Aorta (tissue), 5 donors: Measurements from ENCODE around the gene RDH13. TPM values are rescaled to one million over a fixed set of nuclear protein-coding genes. Genes with fewer than 3 reads are reported as not detected.

ENCODE experiments used
- ATAC-seq: fragments of 200-7000 bp; cut with Tn5 transposase; one replicate; pipeline ENCODE4 v1.9.1; 2022; ENCODE audit warnings: moderate library complexity; ENCODE audit not compliant: low FRiP score
- DNase-seq, 2 donors: peaks; one replicate each; pipeline ENCODE4 v3.0.0-alpha.2; 2020
- H3K27ac ChIP-seq, 2 donors: one replicate each; pipeline ENCODE4 v1.5.1; 2013; ENCODE audit warnings: low read length in 2 of 2, mild to moderate bottlenecking in 2 of 2, moderate library complexity in 2 of 2, control low read depth in 1 of 2, inconsistent platforms in 1 of 2, low read depth in 1 of 2
- H3K27me3 ChIP-seq, 2 donors: one replicate each; pipeline ENCODE4 v1.6.1; 2013; ENCODE audit warnings: control low read depth in 1 of 2, low read length in 1 of 2, mild to moderate bottlenecking in 1 of 2, moderate library complexity in 1 of 2; ENCODE audit not compliant: insufficient read depth in 2 of 2, control insufficient read depth in 1 of 2
- H3K36me3 ChIP-seq, 2 donors: one replicate each; pipeline ENCODE4 v1.6.1; 2013; ENCODE audit warnings: control low read depth in 1 of 2, low read length in 1 of 2, mild to moderate bottlenecking in 1 of 2; ENCODE audit not compliant: insufficient read depth in 2 of 2, control insufficient read depth in 1 of 2
- H3K4me1 ChIP-seq, 2 donors: one replicate each; pipeline ENCODE4 v1.6.1; 2013; ENCODE audit warnings: low read length in 2 of 2, control low read depth in 1 of 2, mild to moderate bottlenecking in 1 of 2, moderate library complexity in 1 of 2; ENCODE audit not compliant: insufficient read depth in 2 of 2, control insufficient read depth in 1 of 2
- H3K4me3 ChIP-seq, 2 donors: one replicate each; pipeline ENCODE4 v1.5.1; 2013; ENCODE audit warnings: low read length in 2 of 2, control low read depth in 1 of 2, mild to moderate bottlenecking in 1 of 2
- H3K9me3 ChIP-seq: one replicate; pipeline ENCODE4 v1.6.1; 2013; ENCODE audit warnings: mild to moderate bottlenecking, low read length; ENCODE audit not compliant: control insufficient read depth
- WGBS, 2 donors: extraction: QIAGEN DNeasy Blood & Tissue Kit; methylation state at CpG; one replicate each; pipeline ENCODE4 v1.1.7; 2013; 5-methylcytosine and 5-hydroxymethylcytosine counted together
- intact Hi-C, 2 donors: fragments of 100-400 bp; cut with DNase I; formaldehyde crosslinking; loops; one replicate each; pipeline versions ENCODE4 v1.14.2 to v1.15.0; 2022
- polyA plus RNA-seq, 2 donors: library from polyadenylated mRNA; stranded (reverse); fragments of 200-250 nt; gene quantifications; one replicate each; pipeline ENCODE4 v1.2.3, GENCODE V29; 2013
- total RNA-seq, 2 donors: library from RNA; stranded (reverse); fragmentation: NEBNext Ultra II Directional; extraction: Animal tissue kit (Norgen Biotek cat#: 25700); gene quantifications; one replicate each; pipeline ENCODE4 v1.2.1, GENCODE V29; 2021
- donor health status: healthy with polysubstance abuse.
- donor health status: Bipolar disorder and iron deficiency.
- donor health status: DM: no; HTN: no; CAD: no.
- donor health status: DM: no; HTN: no; CAD: no.
- donor health status: DM: yes; HTN: yes; CAD: no.

RDH13 gene
- total and polyA plus RNA-seq, 4 donors, result 3.4 to 14.4 (median 10.7) TPM

- intact Hi-C loops, result no loop called here
- no peaks in the 10 kb centered on the region for H3K9me3 ChIP-seq
- DNase-seq (no peak), ATAC-seq (no peak)
- peaks cover 0 to 3% of the 10 kb centered on the region in 2 donors for H3K36me3 ChIP-seq
- WGBS, 2 donors, result 69 to 80% methylated on average over 12 of the region's 12 CpGs
- H3K27ac ChIP-seq, result no peak overlapping the region
- H3K27me3 ChIP-seq, result no peaks in the 10 kb centered on the region
- H3K4me3 ChIP-seq, result no peak overlapping the region
- H3K4me1 ChIP-seq, result no peaks in the 10 kb centered on the region
These were observed 25.1 kb upstream of the RDH13 start for GRCh38 chr19:55088021-55088451.

DNA sequence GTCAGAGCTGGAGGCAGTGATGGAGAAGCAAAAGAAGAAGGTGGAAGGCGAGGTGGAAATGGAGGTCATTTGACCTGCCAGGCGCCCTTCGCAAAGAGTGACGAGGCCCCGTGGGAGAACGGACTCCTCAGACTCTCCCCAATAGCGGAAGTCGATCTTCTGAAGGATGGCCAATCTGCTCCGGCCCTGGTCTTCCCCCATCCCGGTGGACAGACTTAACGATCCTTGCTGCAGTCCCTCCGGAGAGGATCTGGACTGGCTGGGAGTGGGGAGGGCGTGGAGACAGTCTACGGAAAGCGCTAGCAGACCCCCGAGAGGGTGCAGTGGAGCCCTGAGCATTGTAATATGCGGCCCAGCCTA, 24.6 kb upstream of the RDH13 start:
- Histone ChIP-seq H3K36me3 (peaks cover 0 to 3% of the 10 kb centered on the region in 2 donors), H3K4me1 (no peaks in the 10 kb centered on the region), H3K9me3 (no peaks in the 10 kb centered on the region), H3K27ac (no peak overlapping the region), H3K4me3 (no peak overlapping the region), H3K27me3 (no peaks in the 10 kb centered on the region)
- intact Hi-C loops, result loop anchor here in 1 of 2 donors (2.0 kb wide), 1 partner anchor 29 kb away; the partner anchor contains the start of gene PPP1R12C
- ATAC-seq, result peak; percentile 40
- WGBS, 2 donors, result 17 to 53% methylated on average over 17 of the region's 17 CpGs
- no peak for DNase-seq

DNA sequence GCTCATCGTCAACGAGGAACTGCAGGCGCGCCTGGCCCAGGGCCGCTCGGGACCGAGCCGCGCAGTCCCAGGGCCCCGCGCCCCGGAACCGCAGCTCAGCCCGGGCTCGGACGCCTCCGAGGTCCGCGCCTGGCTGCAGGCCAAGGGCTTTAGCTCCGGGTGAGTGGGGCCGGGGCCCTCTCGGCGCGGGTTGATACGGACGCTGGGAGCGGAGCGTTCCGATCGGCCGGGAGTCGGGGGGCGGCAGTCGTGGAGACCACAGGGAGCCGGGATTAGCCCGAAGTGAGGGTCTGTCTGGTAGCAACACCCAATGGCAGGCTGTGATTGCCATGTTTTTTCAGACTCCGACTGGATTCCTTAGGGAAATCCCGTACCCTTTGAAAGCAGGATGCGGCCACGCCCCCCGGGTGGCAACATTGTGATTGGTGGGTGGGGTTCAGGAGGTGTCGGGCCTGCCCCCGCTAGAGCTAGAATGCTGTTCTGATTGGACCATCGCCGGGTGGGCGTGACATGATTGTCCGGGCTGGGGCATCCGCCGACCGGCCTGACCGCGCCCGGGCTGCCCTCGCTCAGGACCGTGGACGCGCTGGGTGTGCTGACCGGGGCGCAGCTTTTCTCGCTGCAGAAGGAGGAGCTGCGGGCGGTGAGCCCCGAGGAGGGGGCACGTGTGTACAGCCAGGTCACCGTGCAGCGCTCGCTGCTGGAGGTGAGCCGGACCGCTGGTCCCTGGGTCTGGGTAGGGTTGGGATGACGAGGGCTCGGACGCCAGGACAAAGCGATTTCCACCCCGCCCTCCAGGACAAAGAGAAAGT, 24.0 kb upstream of the RDH13 start:
- Histone ChIP-seq H3K4me1 (no peaks in the 10 kb centered on the region), H3K27me3 (no peaks in the 10 kb centered on the region), H3K4me3 (peak overlapping the region; percentile 15 to 17), H3K36me3 (no peaks in the 10 kb centered on the region), H3K27ac (no peak overlapping the region), H3K9me3 (no peaks in the 10 kb centered on the region)
- peak; percentile 82 for ATAC-seq
- intact Hi-C loops, result loop anchor here in 1 of 2 donors (2.0 kb wide), 1 partner anchor 30 kb away; the partner anchor contains the start of gene PPP1R12C
- WGBS, 2 donors, result 1 to 4% methylated on average over 70 to 74 of the region's 74 CpGs
- DNase-seq, result peak; percentile 94 to 98

- ATAC-seq, result no peak
- Histone ChIP-seq H3K9me3 (no peaks in the 10 kb centered on the region), H3K4me3 (no peak overlapping the region), H3K27me3 (no peaks in the 10 kb centered on the region), H3K27ac (no peak overlapping the region), H3K36me3 (no peaks in the 10 kb centered on the region), H3K4me1 (no peaks in the 10 kb centered on the region)
- WGBS, 2 donors, result 12 to 15% methylated on average over 35 of the region's 35 CpGs
- intact Hi-C loops, result loop anchor here in 1 of 2 donors (2.0 kb wide), 1 partner anchor 31 kb away; the partner anchor contains the start of gene PPP1R12C
- peak in 1 of 2 donors; percentile 74 for DNase-seq
These were observed 23.2 kb upstream of the RDH13 start for GRCh38 chr19:55085923-55086715.

- intact Hi-C loops, result no loop called here
- WGBS, 2 donors, result 66 to 70% methylated on average over 10 of the region's 10 CpGs
- Histone ChIP-seq H3K27me3 (no peaks in the 10 kb centered on the region), H3K27ac (no peak overlapping the region), H3K36me3 (no peaks in the 10 kb centered on the region), H3K4me1 (no peaks in the 10 kb centered on the region), H3K4me3 (no peak overlapping the region), H3K9me3 (no peaks in the 10 kb centered on the region)
- ATAC-seq (no peak), DNase-seq (no peak)
These were observed 21.5 kb upstream of the RDH13 start for GRCh38 chr19:55084416-55084815.

- H3K4me3 ChIP-seq, result no peak overlapping the region
- DNase-seq (no peak), ATAC-seq (no peak)
- no peaks in the 10 kb centered on the region for H3K36me3 ChIP-seq
- no peaks in the 10 kb centered on the region for H3K9me3 ChIP-seq
- intact Hi-C loops, result no loop called here
- no peaks in the 10 kb centered on the region for H3K27me3 ChIP-seq
- H3K4me1 ChIP-seq, result no peaks in the 10 kb centered on the region
- 25 to 30% methylated on average over 41 to 42 of the region's 42 CpGs for WGBS, 2 donors
- no peak overlapping the region for H3K27ac ChIP-seq
These were observed 20.3 kb upstream of the RDH13 start for GRCh38 chr19:55083004-55083850.

GRCh38 chr19:55082020-55082851, 19.3 kb upstream of the RDH13 start:
- 4 to 7% methylated on average over 61 to 64 of the region's 64 CpGs for WGBS, 2 donors
- Histone ChIP-seq H3K27me3 (no peaks in the 10 kb centered on the region), H3K4me1 (no peaks in the 10 kb centered on the region), H3K36me3 (no peaks in the 10 kb centered on the region), H3K27ac (no peak overlapping the region), H3K9me3 (no peaks in the 10 kb centered on the region), H3K4me3 (no peak overlapping the region)
- no peak for DNase-seq
- intact Hi-C loops, result no loop called here
- no peak for ATAC-seq

DNA sequence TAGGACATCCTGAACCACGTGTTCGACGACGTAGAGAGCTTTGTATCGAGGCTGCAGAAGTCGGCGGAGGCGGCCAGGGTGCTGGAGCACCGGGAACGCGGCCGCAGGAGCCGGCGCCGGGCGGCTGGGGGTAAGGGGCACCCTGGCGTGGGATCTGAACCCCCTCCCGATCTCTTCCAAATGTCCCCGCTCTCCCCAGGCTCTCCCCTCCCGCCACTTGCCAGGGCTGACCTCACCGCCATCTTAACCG, 18.7 kb upstream of the RDH13 start:
- WGBS, 2 donors, result 3 to 5% methylated on average over 21 to 22 of the region's 22 CpGs
- ATAC-seq, result no peak
- intact Hi-C loops, result no loop called here
- no peaks in the 10 kb centered on the region for H3K4me1 ChIP-seq
- no peak overlapping the region for H3K27ac ChIP-seq
- H3K4me3 ChIP-seq, result no peak overlapping the region
- no peaks in the 10 kb centered on the region for H3K27me3 ChIP-seq
- no peaks in the 10 kb centered on the region for H3K9me3 ChIP-seq
- no peak for DNase-seq
- H3K36me3 ChIP-seq, result no peaks in the 10 kb centered on the region
